B cell (primary cell): ENCODE data around the gene TXLNA. TPM values are rescaled to one million over a fixed set of nuclear protein-coding genes. Genes with fewer than 3 reads are reported as not detected.
"Not testable (repeated sequence)": the region's sequence is repeated elsewhere in the genome, so short reads cannot be mapped to it uniquely, and the experiment has no call there.

Experiments used
- ATAC-seq: fragments of 200-7000 bp; cut with Tn5 transposase; one replicate; pipeline ENCODE4 v1.10.0; 2021; ENCODE audit warnings: low read depth, mild to moderate bottlenecking, moderate number of reproducible peaks, moderate library complexity
- CTCF ChIA-PET: fragments of 350-600 bp; sonication (Branson Sonifier 250); formaldehyde crosslinking; loops from one replicate; lab custom pipeline; 2021; ENCODE audit warnings: antibody characterized with exemption, inconsistent platforms; lab: Charles Lee
- POLR2A ChIA-PET: fragments of 350-600 bp; sonication (Branson Sonifier 250); formaldehyde crosslinking; loops from one replicate; lab custom pipeline; 2021; ENCODE audit warnings: antibody characterized with exemption; lab: Charles Lee
- DNase-seq: peaks from one replicate; pipeline ENCODE4 v3.0.0; 2013
- H2AFZ ChIP-seq: 2 replicates; pipeline ENCODE4 v1.6.1; 2012; ENCODE audit warnings: mild to moderate bottlenecking, low read depth, low read length; ENCODE audit not compliant: insufficient read depth, poor library complexity, severe bottlenecking
- H3K27ac ChIP-seq, 2 donors: 1 replicate in 1 of 2; 2 replicates in 1 of 2; pipeline ENCODE4 v1.5.1; 2012 to 2013; ENCODE audit warnings: low read length in 2 of 2, mild to moderate bottlenecking in 2 of 2, moderate library complexity in 1 of 2
- H3K27me3 ChIP-seq, 4 experiments: fragments of 200-600 bp in 1 of 4; sonication (generic) in 1 of 4; replicated peaks in 1 of 4; 1 replicate in 2 of 4; 2 replicates in 2 of 4; pipeline versions ENCODE4 v1.6.1 to v1.7.0; 2013 to 2016; ENCODE audit warnings: low read length in 3 of 4, mild to moderate bottlenecking in 2 of 4, mixed read lengths in 1 of 4, moderate library complexity in 1 of 4; ENCODE audit not compliant: insufficient read depth in 4 of 4, control insufficient read depth in 3 of 4; ENCODE audit errors: control extremely low read depth in 1 of 4
- H3K36me3 ChIP-seq, 2 experiments: replicated peaks in 1 of 2; 1 replicate in 1 of 2; 2 replicates in 1 of 2; pipeline versions ENCODE4 v1.6.1 to v1.7.1; 2013; ENCODE audit warnings: low read length in 1 of 2; ENCODE audit not compliant: insufficient read depth in 2 of 2, control insufficient read depth in 1 of 2; ENCODE audit errors: control extremely low read depth in 1 of 2, extremely low read depth in 1 of 2
- H3K4me1 ChIP-seq, 2 donors: fragments of 200-600 bp in 1 of 2; sonication (generic) in 1 of 2; 1 replicate in 1 of 2; 2 replicates in 1 of 2; pipeline versions ENCODE4 v1.5.1 to v1.6.1; 2013 to 2017; ENCODE audit warnings: low read length in 2 of 2; ENCODE audit not compliant: control insufficient read depth in 2 of 2, insufficient read depth in 2 of 2
- H3K4me2 ChIP-seq: replicated peaks from 2 replicates; pipeline ENCODE3; 2012; ENCODE audit warnings: mild to moderate bottlenecking, low read depth, low read length; ENCODE audit not compliant: poor library complexity, severe bottlenecking
- H3K4me3 ChIP-seq, 5 experiments: fragments of 200-600 bp in 1 of 5; sonication (generic) in 1 of 5; 1 replicate in 3 of 5; 2 replicates in 2 of 5; pipeline versions ENCODE4 v1.5.1 to v1.7.0; 2011 to 2016; ENCODE audit warnings: low read length in 4 of 5, mild to moderate bottlenecking in 4 of 5, low read depth in 2 of 5, control low read depth in 1 of 5, moderate library complexity in 1 of 5; ENCODE audit not compliant: insufficient read depth in 1 of 5; ENCODE audit errors: control extremely low read depth in 1 of 5, extremely low read depth in 1 of 5
- H3K79me2 ChIP-seq: fragments of 200-600 bp; sonication (generic); one replicate; pipeline ENCODE4 v1.6.0; 2016; ENCODE audit warnings: low read length; ENCODE audit not compliant: control insufficient read depth, insufficient read depth
- H3K9ac ChIP-seq: fragments of 200-600 bp; sonication (generic); 2 replicates; pipeline ENCODE4 v1.6.1; 2017; ENCODE audit warnings: mild to moderate bottlenecking, low read length, moderate library complexity
- H3K9me3 ChIP-seq, 3 donors: one replicate each; pipeline versions ENCODE4 v1.6.1 to v1.7.1; 2013; ENCODE audit warnings: low read length in 2 of 3; ENCODE audit not compliant: control insufficient read depth in 2 of 3, insufficient read depth in 1 of 3; ENCODE audit errors: control extremely low read depth in 1 of 3
- H4K20me1 ChIP-seq: 2 replicates; pipeline ENCODE4 v1.6.0; 2012; ENCODE audit warnings: mild to moderate bottlenecking, low read length; ENCODE audit not compliant: insufficient read depth, control insufficient read depth, poor library complexity, severe bottlenecking
- H3K27ac Mint-ChIP-seq: one replicate; pipeline ENCODE4 v1.8.0; 2021; ENCODE audit warnings: mixed read lengths
- H3K27me3 Mint-ChIP-seq: one replicate; pipeline ENCODE4 v1.8.0; 2021; ENCODE audit warnings: mixed read lengths
- H3K4me1 Mint-ChIP-seq: one replicate; pipeline ENCODE4 v1.8.0; 2021; ENCODE audit warnings: mixed read lengths
- H3K4me3 Mint-ChIP-seq: one replicate; pipeline ENCODE4 v1.8.0; 2021; ENCODE audit warnings: mixed read lengths
- H3K9me3 Mint-ChIP-seq: one replicate; pipeline ENCODE4 v1.8.0; 2022; ENCODE audit warnings: mixed read lengths; ENCODE audit not compliant: insufficient read depth
- EZH2 ChIP-seq: IDR thresholded peaks from 2 replicates; pipeline ENCODE4 v1.6.1; 2012; ENCODE audit warnings: borderline replicate concordance, low read depth, mild to moderate bottlenecking, moderate library complexity, low read length; ENCODE audit not compliant: insufficient read depth, poor library complexity, severe bottlenecking
- WGBS: methylation state at CpG from one replicate; pipeline ENCODE4 v1.1.5; 2013; ENCODE audit warnings: missing lambda C conversion rate; ENCODE audit not compliant: insufficient coverage; 5-methylcytosine and 5-hydroxymethylcytosine counted together
- intact Hi-C: fragments of 100-400 bp; cut with micrococcal nuclease; formaldehyde crosslinking; loops from one replicate; pipeline ENCODE4 v1.10.0; 2022
- polyA plus RNA-seq: library from polyadenylated mRNA; depleted of rRNA; stranded (reverse); fragments of >200 nt; gene quantifications from 2 replicates; pipeline ENCODE4 v1.2.3, GENCODE V29; 2012
- total RNA-seq, 2 donors: library from RNA; stranded (reverse); fragments of 120-200 nt in 1 of 2; gene quantifications; 1 replicate in 1 of 2; 2 replicates in 1 of 2; pipeline versions ENCODE4 v1.2.3 to v1.2.4, GENCODE V29; 2013 to 2022
- TF ChIP-seq, protein P1 (sequence below): fragments of 200-600 bp; IDR thresholded peaks from one replicate; pipeline ENCODE4 v1.8.0; 2022; ENCODE audit warnings: antibody characterized with exemption, mild to moderate bottlenecking

Gene TXLNA
- total and polyA plus RNA-seq, 2 donors (not counting 1 experiment from before 2014, with no cell fraction given): 23.0 to 38.3 TPM

- H2AFZ ChIP-seq: no peak overlapping the region
- Mint-ChIP-seq H3K9me3 (no peaks in the 10 kb centered on the region), H3K27me3 (no peaks in the 10 kb centered on the region), H3K27ac (peak overlapping the region; percentile 69), H3K4me1 (peaks cover 49% of the 10 kb centered on the region), H3K4me3 (no peak overlapping the region)
- no peak overlapping the region for H3K4me3 ChIP-seq
- H3K27ac ChIP-seq: no peak overlapping the region
- H3K4me1 ChIP-seq: peaks cover 5 to 6% of the 10 kb centered on the region in 2 donors
- no peaks in the 10 kb centered on the region for H3K27me3 ChIP-seq
- TF ChIP-seq EZH2: no peak
- TF ChIP-seq, protein P1, sequence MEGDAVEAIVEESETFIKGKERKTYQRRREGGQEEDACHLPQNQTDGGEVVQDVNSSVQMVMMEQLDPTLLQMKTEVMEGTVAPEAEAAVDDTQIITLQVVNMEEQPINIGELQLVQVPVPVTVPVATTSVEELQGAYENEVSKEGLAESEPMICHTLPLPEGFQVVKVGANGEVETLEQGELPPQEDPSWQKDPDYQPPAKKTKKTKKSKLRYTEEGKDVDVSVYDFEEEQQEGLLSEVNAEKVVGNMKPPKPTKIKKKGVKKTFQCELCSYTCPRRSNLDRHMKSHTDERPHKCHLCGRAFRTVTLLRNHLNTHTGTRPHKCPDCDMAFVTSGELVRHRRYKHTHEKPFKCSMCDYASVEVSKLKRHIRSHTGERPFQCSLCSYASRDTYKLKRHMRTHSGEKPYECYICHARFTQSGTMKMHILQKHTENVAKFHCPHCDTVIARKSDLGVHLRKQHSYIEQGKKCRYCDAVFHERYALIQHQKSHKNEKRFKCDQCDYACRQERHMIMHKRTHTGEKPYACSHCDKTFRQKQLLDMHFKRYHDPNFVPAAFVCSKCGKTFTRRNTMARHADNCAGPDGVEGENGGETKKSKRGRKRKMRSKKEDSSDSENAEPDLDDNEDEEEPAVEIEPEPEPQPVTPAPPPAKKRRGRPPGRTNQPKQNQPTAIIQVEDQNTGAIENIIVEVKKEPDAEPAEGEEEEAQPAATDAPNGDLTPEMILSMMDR: no peak
- H3K9ac ChIP-seq: no peak overlapping the region
- ATAC-seq (no peak), DNase-seq (no peak)
- WGBS: 92% methylated on average over 2 of the region's 6 CpGs
- peaks cover 88% of the 10 kb centered on the region for H3K79me2 ChIP-seq
- H3K4me2 ChIP-seq: no peak overlapping the region
- H3K36me3 ChIP-seq: peaks cover 0 to 1% of the 10 kb centered on the region in 2 experiments
- ChIA-PET CTCF (interaction anchor here (0.6 to 1.3 kb wide), 3 partner anchors 9 to 152 kb away, joined by 3 to 5 read pairs (median 3); no protein-coding TSS in a partner anchor), POLR2A (interaction anchor here (0.5 kb wide), 1 partner anchor 8 kb away, joined by 3 read pairs; no protein-coding TSS in a partner anchor)
- H3K9me3 ChIP-seq: peaks cover 0 to 15% (median 2%) of the 10 kb centered on the region in 3 donors
- intact Hi-C loops: no loop called here
- peaks cover 49% of the 10 kb centered on the region for H4K20me1 ChIP-seq
These were observed 36.8 kb upstream of the TXLNA start for GRCh38 chr1:32142446-32143301.

DNA sequence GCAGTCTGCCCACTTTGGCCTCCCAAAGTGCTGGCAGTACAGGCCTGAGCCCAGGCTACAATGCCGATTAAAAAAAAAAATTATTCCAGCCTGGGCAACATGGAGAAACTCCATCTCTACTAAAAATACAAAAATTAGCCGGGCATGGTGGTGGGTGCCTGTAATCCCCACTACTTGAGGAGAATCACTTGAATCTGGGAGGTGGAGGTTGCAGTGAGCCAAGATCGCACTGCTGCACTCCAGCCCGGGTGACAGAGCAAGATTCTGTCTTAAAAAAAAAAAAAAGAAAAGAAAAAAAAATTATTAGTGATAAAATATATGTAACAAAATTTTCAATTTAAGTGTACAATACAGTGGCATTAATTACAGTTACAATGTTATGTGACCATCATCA lies 36.2 kb upstream of the TXLNA start:
- H3K4me1 ChIP-seq, H2AFZ ChIP-seq, H3K27ac Mint-ChIP-seq, H3K4me2 ChIP-seq, DNase-seq, intact Hi-C loops, H3K4me3 Mint-ChIP-seq, H3K9me3 Mint-ChIP-seq, H3K9ac ChIP-seq, H3K27me3 Mint-ChIP-seq, H3K27me3 ChIP-seq, H3K4me3 ChIP-seq, H3K27ac ChIP-seq, ATAC-seq, H3K36me3 ChIP-seq: not testable (repeated sequence)
- POLR2A ChIA-PET: interaction anchor here (0.5 kb wide), 1 partner anchor 9 kb away, joined by 3 read pairs; no protein-coding TSS in a partner anchor
- peaks cover 88% of the 10 kb centered on the region for H3K79me2 ChIP-seq
- H4K20me1 ChIP-seq: peaks cover 49% of the 10 kb centered on the region
- peaks cover 47% of the 10 kb centered on the region for H3K4me1 Mint-ChIP-seq
- H3K9me3 ChIP-seq: peaks cover 0 to 21% (median 7%) of the 10 kb centered on the region in 3 donors
- no CpG with 5 or more reads among the region's 4 CpGs for WGBS
- CTCF ChIA-PET: interaction anchor here (1.3 kb wide), 1 partner anchor 32 kb away, joined by 3 read pairs; no protein-coding TSS in a partner anchor
